Neural crest cell (in vitro differentiated cells): ENCODE data around the gene AGBL1. TPM values are rescaled to one million over a fixed set of nuclear protein-coding genes. Genes with fewer than 3 reads are reported as not detected.

Source experiments
- DNase-seq: peaks from one replicate; pipeline ENCODE4 v3.0.0; 2021; ENCODE audit warnings: low read depth, mixed read lengths, low spot score
- H3K27ac Mint-ChIP-seq: one replicate; pipeline ENCODE4 v1.8.0; 2021; ENCODE audit warnings: mild to moderate bottlenecking, mixed read lengths; ENCODE audit not compliant: unreplicated experiment
- H3K27me3 Mint-ChIP-seq: 2 replicates; pipeline ENCODE4 v1.8.0; 2021; ENCODE audit warnings: low read depth, mild to moderate bottlenecking, mixed read lengths
- H3K36me3 Mint-ChIP-seq: 2 replicates; pipeline ENCODE4 v1.8.0; 2021; ENCODE audit warnings: low read depth, mild to moderate bottlenecking, mixed read lengths
- H3K4me1 Mint-ChIP-seq: 2 replicates; pipeline ENCODE4 v1.8.0; 2021; ENCODE audit warnings: mixed read lengths
- H3K4me3 Mint-ChIP-seq: one replicate; pipeline ENCODE4 v1.8.0; 2021; ENCODE audit warnings: mild to moderate bottlenecking, mixed read lengths
- H3K9me3 Mint-ChIP-seq: 2 replicates; pipeline ENCODE4 v1.8.0; 2021; ENCODE audit warnings: mixed read lengths
- total RNA-seq: library from RNA; stranded (reverse); gene quantifications from 2 replicates; pipeline ENCODE4 v1.2.1, GENCODE V29; 2021
- TF ChIP-seq, protein P1 (sequence below): fragments of 200-600 bp; sonication (generic); conservative IDR thresholded peaks from 2 replicates; pipeline ENCODE4 v1.5.0; 2021; ENCODE audit warnings: antibody characterized with exemption, mild to moderate bottlenecking

Gene AGBL1
- total RNA-seq, 1 donor from 2014 or later: 0.05 TPM

GRCh38 chr15:86885616-86886015 lies 805.9 kb downstream of the AGBL1 start:
- TF ChIP-seq, protein P1, sequence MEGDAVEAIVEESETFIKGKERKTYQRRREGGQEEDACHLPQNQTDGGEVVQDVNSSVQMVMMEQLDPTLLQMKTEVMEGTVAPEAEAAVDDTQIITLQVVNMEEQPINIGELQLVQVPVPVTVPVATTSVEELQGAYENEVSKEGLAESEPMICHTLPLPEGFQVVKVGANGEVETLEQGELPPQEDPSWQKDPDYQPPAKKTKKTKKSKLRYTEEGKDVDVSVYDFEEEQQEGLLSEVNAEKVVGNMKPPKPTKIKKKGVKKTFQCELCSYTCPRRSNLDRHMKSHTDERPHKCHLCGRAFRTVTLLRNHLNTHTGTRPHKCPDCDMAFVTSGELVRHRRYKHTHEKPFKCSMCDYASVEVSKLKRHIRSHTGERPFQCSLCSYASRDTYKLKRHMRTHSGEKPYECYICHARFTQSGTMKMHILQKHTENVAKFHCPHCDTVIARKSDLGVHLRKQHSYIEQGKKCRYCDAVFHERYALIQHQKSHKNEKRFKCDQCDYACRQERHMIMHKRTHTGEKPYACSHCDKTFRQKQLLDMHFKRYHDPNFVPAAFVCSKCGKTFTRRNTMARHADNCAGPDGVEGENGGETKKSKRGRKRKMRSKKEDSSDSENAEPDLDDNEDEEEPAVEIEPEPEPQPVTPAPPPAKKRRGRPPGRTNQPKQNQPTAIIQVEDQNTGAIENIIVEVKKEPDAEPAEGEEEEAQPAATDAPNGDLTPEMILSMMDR: no peak
- H3K27ac Mint-ChIP-seq: no peak overlapping the region

DNA sequence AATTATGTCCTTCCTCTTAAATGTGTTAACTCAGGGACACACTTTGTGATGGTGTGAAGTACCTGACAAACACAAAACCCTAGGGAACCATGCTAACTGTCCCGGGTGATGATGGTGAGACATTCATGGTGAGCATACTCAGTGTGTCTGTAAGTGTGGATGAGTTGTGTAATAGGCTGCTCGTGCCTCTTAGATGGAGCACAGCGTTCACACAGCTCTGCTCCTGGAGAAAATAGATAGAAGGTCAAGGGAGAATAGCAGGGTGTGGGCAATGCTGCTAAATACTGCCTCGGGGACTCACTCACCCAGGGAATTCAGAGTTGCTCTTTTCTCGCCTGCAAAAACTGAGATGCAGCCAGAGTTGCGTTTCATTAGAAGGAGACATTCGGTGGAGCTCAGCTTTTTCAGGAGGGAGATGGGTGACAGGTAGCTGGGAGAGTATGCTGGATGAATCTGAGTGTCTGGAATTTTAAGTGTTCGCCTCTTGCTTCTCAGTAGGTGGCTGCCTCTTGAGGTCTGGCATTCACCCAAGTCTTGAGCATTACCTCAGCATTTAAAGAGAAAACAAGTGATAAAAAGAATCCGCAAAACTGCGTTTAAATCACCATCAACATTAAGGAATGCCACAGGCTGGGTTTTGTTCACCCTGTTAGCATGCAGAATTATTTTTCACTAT lies 813.2 kb downstream of the AGBL1 start:
- no peaks in the 10 kb centered on the region for H3K4me1 Mint-ChIP-seq
- DNase-seq: no peak
- H3K27ac Mint-ChIP-seq: no peak overlapping the region
- no peak overlapping the region for H3K4me3 Mint-ChIP-seq
- no peaks in the 10 kb centered on the region for H3K36me3 Mint-ChIP-seq
- peaks cover 13% of the 10 kb centered on the region for H3K27me3 Mint-ChIP-seq
- no peaks in the 10 kb centered on the region for H3K9me3 Mint-ChIP-seq
- TF ChIP-seq, protein P1: no peak

More at GRCh38 chr15:86885616-86886015, 805.9 kb downstream of the AGBL1 start:
- DNase-seq: no peak
- H3K36me3 Mint-ChIP-seq: no peaks in the 10 kb centered on the region
- no peak overlapping the region for H3K4me3 Mint-ChIP-seq
- H3K9me3 Mint-ChIP-seq: no peaks in the 10 kb centered on the region
- H3K4me1 Mint-ChIP-seq: no peaks in the 10 kb centered on the region
- H3K27me3 Mint-ChIP-seq: peaks cover 3% of the 10 kb centered on the region

DNA sequence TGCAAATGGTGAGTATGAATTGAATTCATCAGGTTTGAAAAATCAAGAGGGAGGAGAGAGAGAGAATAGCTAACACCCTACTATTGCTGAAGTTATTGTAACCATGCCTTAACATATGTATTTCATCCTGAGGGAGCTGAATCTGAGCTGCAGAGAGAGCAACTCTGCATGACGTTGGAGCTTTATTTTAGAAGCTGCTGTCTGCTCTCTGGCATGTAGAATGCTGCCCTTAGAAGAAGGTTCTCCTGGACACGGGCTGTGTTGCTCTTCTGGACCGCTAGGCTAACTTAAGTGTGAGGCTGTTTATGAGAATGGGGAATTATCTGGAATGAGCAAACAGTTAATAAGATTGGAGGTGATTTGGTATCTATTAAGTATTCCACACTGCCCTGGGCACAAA lies 814.6 kb downstream of the AGBL1 start:
- Mint-ChIP-seq H3K4me3 (no peak overlapping the region), H3K4me1 (no peaks in the 10 kb centered on the region), H3K27me3 (peaks cover 13% of the 10 kb centered on the region), H3K9me3 (peaks cover 5% of the 10 kb centered on the region), H3K36me3 (no peaks in the 10 kb centered on the region), H3K27ac (no peak overlapping the region)
- DNase-seq: no peak
- TF ChIP-seq, protein P1: no peak

- TF ChIP-seq, protein P1: no peak
- Mint-ChIP-seq H3K4me3 (no peak overlapping the region), H3K27me3 (peaks cover 3% of the 10 kb centered on the region), H3K9me3 (no peaks in the 10 kb centered on the region), H3K4me1 (no peaks in the 10 kb centered on the region), H3K36me3 (no peaks in the 10 kb centered on the region), H3K27ac (no peak overlapping the region)
- DNase-seq: no peak
These were observed 824.2 kb downstream of the AGBL1 start for GRCh38 chr15:86903642-86904421.

DNA sequence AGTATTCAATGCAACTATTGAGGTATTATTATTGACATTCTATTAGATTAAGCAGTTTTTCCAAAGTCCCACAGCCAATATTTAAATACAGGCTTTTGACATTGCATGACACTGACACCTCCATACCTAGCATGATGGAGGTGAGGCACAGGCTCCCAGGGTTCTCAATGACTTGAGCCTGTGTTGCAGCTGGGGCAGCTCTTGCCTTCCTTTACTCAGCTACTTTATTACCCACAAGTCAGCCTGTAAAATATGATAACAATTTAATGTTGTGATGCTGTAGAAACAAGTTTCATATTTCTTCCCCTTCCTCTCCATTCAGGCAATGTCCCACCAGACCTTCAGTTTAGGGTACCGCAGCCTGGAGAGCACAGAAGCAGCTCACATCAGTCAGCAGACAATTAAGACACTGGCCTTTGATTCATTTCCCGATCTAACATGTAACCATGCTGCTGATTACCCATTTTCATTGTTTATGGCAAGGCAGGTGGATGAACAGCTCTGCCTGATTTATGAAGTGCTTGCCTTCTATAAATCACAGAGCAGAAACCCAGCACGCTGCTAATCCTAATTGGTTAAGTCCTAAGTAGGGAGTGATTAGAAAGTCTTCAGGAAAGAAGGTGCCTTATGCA lies 826.1 kb downstream of the AGBL1 start:
- no peak for DNase-seq
- Mint-ChIP-seq H3K9me3 (peaks cover 3% of the 10 kb centered on the region), H3K4me3 (no peak overlapping the region), H3K27ac (no peak overlapping the region), H3K4me1 (peaks cover 5% of the 10 kb centered on the region), H3K36me3 (no peaks in the 10 kb centered on the region), H3K27me3 (peaks cover 3% of the 10 kb centered on the region)
- TF ChIP-seq, protein P1: no peak
